Eye (tissue), 1 donor: Measurements from ENCODE around the gene CACNA1S.

Experiments used
- DNase-seq: peaks from one replicate; pipeline ENCODE4 v3.0.0-alpha.2; 2015

The CACNA1S gene

DNA sequence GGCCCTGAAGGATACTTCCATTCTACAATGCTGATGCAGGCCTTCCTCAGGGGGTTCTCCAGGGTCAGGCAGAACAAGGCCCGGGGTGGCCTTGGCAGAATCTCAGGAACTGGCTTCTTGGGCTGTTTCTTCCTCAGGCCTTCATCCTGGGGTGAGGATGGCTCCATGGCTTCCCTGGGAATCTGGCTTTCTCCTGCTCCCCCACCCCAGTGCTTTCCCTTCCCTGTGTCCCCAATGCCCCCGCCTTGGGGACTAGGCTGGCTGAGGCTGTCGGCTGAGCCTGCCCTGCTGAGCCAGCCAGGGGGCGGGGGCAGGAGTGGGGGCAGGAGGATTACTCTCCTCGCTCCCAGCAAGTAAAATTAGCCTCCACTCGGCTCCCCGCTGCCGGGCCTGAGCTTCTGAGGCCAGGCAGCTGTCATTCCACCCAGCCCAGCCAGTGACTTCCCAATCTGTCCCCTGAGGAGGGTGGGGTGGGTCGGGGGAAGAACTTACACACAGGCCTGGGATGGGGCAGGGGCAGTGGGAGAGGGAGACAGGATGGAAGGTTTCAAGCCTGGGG lies at the start of gene CACNA1S:
TSS of gene CACNA1S (minus strand) at position 254 of the 559 bp plus-strand sequence. CDS start at position 167, 87 bp downstream.
- DNase-seq = no peak

GRCh38 chr1:201157949-201158348 lies 45.7 kb upstream of the CACNA1S start:
- no peak for DNase-seq

- no peak for DNase-seq
These were observed 44.6 kb upstream of the CACNA1S start for GRCh38 chr1:201156819-201157218.

DNA sequence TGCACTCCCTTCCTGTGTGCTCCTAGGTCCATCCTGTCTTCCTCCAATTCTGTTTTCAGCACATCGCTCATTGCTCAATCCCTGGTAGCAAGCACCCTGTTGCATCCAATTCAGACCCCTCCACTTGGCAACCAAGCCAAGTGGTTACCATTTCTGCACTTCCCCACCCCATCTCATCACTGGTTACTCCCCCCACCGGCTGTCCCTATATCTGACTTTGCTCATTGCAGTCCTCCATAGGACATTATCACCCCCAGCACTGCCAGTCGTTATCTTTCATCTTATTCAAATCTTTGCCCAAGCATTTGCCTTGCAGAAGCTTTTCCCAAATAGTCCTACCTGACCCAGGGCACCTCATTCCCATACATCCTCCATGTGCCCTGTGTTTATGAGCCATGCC lies 44.1 kb upstream of the CACNA1S start:
- no peak for DNase-seq

DNA sequence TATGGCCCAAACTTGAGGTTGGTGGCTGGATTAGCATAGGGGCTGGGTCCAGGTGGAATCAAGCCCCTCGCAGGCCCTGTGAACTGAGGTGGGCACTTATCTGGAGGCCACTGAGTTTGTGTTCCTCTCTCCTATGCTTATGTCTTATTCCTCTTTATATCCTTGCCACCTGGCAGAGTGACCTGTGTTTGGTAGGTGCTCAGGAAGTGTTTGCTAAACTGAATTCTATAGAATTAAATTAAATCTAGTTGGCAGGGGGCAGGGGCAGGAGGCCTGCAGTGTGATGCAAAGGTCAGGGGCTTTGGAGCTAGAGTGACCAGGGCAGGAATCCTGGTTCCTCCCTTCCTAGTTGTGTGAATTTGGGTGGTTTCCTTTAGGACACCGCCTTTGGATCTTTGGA lies 43.1 kb upstream of the CACNA1S start:
- no peak for DNase-seq

DNA sequence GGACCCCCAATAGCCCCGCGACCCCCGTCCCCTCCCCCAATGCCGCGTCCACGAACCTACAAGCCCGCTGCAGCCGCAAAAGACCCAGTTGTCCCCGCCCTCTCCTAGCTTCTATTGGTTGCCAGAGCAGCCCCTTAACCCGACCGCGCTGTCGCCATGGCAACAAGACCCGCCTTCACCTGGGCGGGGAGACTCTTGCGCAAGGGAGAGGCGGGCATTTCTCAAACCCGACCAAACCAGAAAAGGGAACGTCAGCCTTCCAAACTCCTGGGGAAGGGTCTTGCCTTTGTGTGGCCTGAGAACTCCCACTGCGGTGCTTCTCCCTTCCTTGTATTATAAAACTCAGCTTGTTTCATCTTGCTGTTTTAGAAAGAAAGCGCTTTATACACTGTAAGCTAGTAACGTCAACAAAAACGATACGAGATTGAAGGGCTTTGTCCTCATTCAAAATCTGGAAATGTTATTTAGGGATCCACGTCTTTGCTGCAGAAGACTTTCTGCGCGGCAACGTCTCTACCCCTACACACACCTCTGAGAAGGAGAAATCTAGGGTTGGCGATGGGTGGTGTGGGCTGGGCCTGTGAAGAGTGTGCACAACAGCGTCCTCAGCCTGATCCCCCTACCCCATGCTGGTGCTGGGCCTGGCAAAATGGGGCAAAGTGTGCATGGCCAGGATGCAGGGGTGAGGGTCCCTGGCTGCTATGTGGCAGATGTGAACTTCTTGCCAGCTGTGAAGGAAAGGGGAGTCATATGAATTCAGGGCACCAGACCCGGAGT lies 42.4 kb upstream of the CACNA1S start, which contains the start of gene TMEM9:
TSS of gene TMEM9 (minus strand) at position 86 of the 777 bp plus-strand sequence. CDS start 551 bp downstream, outside the sequence.
- peak; percentile 100 for DNase-seq

GRCh38 chr1:201153474-201154388 lies 41.5 kb upstream of the CACNA1S start:
- no peak for DNase-seq

- no peak for DNase-seq
These were observed 37.2 kb upstream of the CACNA1S start for GRCh38 chr1:201149400-201149799.

GRCh38 chr1:201147396-201148015 lies 35.3 kb upstream of the CACNA1S start:
- DNase-seq = no peak

DNA sequence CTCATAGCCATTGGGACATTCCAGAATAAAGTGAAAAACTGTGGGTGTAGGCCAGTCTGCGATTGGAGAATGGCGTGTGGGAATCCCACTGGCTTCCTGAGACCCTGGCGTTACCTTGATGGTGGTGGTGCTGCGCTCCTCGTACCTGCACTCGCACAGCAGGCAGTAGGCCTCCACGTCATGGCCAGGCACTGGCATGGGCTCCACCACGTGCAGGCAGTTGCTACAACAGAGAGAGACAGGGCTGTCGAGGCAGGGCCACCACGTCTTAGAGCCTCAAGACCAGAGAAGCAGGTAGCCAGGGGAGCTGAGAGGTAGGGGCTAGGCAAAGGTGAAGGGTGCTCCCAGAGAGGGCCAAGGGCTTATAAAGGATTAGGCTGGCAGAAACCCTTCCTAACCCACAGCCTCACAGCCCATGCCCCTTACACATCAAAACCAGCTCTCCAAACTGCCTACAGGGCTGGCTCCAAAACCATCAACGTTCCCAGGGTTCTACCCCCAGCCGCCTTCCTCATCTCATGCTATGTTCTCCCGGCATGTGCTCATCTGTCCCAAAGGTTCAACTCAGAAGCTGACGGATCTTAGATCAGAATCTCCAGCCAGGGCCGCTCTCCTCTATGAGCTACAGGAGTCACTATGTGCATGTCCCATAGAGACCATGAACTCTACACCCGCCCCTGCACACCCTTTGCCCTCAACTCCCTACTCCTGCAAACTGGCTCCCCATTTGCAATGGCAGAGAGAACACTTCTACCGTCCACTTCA lies 34.6 kb upstream of the CACNA1S start:
- DNase-seq = no peak

DNA sequence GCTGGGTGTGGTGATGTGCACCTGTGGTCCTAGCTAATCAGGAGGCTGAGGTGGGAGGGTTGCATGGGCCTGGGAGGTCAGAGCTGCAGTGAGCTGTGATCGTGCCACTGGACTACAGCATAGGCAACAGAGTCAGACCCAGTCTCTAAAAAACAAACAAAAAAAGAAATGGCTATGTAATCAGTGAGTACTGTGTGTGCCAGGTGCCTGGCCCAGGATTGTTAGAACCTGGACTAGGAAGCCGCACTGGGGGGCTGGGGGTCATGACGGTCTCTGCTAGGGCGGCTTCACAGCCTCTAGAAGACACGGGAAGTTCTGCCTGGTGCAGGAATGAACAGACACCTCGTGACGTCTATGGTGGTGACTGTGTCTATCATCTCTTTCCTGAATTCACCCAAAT lies 33.6 kb upstream of the CACNA1S start:
- DNase-seq = no peak

- DNase-seq = no peak
These were observed 32.9 kb upstream of the CACNA1S start for GRCh38 chr1:201145132-201145531.

DNA sequence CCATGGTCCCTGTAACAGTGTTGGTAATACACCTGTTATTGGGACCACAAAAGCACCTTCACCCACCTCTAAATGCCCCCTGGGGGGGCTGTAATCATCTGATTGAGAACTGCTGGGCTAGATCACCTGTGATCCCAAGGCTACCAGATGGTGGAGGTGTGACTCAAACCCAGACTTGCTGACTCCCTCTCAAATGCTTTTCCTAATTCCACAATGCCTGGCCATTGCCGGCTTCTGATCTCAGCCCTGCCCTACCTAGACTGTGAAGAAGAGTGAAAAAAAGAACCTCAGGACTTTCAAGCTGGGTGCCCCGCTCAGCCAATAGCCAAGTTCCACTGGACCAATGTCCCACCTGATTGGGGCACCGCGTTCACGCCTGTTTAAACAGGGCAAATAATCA lies 32.5 kb upstream of the CACNA1S start:
- DNase-seq = no peak

GRCh38 chr1:201143726-201144635 lies 31.8 kb upstream of the CACNA1S start:
- DNase-seq = no peak

GRCh38 chr1:201142849-201143725 lies 30.9 kb upstream of the CACNA1S start:
- DNase-seq = no peak

DNA sequence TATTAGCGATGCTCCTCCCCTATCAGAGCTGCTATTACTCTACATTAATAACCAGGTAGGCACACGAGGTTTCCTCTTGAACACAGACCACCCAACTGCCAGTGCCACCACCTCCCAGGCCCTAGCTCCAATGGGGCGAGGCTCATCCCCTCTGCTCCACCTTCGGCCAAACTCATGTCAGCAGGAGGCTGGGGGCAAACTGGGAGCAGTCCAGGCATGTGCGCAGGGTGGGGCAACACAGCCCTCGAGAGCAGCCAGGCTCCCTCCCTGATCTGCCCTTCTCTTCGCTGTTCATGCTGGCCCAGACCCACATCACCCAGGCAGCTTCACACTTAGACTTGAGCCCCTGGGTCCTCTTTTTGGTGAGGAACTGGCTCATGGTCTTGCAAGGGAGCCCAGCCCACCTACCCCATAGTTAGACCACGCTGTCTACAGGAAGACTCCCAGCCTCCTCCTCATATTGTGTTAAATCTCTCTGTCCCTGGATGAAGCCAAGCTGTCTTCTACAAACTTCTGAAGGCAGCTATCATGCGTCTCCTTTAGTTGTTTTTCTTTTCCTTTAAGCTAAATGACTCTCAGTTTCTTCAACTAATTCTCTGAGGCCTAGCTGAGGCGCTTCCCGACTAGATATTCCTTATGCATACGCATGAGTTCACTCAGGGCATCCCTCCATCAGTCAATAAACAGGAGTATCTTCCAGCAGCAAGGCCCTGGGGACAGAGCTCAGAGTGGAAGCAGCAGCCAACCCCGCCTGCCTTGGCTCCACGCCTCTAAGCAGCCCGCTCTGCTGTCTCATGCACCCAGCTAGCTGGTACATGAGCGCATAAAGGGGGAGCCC lies 30.0 kb upstream of the CACNA1S start:
- DNase-seq = peak; percentile 65

DNA sequence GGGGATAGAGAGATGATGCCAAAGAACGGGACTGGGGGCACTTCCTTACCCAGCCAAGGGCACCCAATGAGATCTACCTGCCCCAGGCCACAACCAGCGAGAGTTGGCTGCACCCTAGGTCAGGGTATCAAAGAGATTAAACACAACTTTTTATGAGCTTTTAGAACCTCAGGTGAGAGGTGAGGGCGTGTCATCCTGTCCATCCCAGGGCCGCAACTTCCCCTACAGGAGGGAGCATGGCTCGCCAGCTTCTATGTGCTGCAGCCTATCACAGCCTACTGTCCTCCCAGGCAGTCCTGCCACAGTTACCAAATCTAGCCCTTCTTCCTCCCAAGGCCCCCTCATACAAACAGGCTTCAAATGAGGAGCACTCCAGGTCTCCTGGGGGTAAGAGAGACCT lies 29.2 kb upstream of the CACNA1S start:
- no peak for DNase-seq

DNA sequence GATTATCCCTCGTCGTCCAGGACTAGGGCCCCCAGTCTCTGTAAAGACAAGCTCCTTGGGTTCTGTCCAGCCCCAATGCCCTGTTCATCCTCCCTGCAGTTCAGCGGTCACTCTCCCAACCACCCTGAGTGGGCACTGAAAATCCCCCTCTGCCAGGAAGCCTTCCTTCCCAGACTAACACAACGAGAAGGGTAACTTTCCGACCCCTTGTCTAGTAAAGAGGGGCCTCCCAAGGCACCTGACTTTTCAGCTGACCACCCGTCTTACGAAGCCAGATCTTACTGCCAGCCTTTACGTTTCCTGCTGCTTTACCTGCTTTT lies 28.7 kb upstream of the CACNA1S start:
- no peak for DNase-seq

DNA sequence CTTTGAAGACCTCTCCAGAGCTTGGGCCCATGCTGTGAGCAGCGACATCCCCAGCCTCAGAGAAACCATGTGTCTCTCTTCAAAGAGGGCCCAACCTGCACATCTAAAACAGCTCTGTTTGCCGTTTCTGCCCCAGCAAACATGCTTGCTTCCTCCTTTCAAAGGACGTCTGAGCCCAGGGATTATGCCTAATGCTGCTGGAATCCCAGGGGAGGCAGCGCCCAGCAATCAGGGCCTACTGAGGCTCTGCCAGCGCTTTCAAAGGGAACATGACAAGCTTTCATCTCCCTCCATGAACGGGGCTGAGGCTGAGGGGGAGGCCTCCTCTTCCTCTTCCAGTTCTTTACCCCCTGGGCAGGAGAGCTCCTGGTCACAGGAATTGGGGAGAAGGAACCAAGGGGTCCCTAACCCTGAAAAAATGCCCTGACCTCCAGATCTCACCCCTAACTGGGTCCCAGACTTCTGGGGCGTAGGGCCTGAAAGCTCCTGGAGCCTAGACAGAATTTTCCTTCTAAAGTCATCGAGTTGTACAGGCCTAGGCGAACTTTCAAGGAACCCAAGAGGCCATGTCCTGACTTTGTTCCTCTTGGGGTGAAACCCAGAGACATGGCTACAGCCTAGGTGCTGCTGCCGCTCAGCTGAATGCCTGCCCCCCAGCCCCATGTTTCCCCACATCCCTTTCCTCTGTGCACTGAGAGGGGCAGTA lies 28.2 kb upstream of the CACNA1S start:
- no peak for DNase-seq
